Gastrocnemius medialis (tissue), 4 donors: ENCODE results near the gene CSNK1G1.

ENCODE experiments used
- POLR2A ChIP-seq, 2 donors: fragments of 450-650 bp; IDR thresholded peaks; one replicate each; pipeline ENCODE4 v1.6.1; 2017; ENCODE audit warnings: antibody characterized with exemption in 2 of 2, mild to moderate bottlenecking in 2 of 2, moderate library complexity in 2 of 2
- TF ChIP-seq, protein P1 (sequence below), 5 experiments: fragments of 450-650 bp in 3 of 5; fragments of 200-600 bp in 2 of 5; sonication (generic) in 2 of 5; IDR thresholded peaks in 4 of 5; conservative IDR thresholded peaks in 1 of 5; 1 replicate in 4 of 5; 2 replicates in 1 of 5; pipeline ENCODE4 v1.5.1; 2016 to 2019; ENCODE audit warnings: antibody characterized with exemption in 5 of 5, mild to moderate bottlenecking in 3 of 5, moderate library complexity in 3 of 5

DNA sequence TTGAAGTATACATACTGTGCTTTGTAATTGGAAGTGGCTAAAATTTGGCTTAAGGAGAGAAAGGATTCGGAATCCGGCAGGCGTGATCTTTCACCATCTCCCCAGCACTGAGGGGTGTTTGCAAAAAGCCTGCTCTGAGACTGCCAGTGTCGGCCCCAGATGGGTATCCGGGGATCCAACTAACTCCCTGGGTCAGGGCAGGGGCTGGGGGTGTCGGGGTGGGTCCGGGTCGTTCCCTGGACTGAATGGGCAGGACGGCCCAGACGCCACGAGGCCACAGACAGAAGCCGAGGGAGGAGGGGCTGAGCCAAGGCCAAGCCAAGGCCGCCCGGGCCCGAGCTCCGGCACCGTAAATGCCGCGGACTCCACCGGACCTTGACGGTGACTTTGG, 193.5 kb downstream of the CSNK1G1 start:
- no peak for TF ChIP-seq POLR2A (IDR thresholded peaks at IDR 0.05)
- TF ChIP-seq, protein P1, sequence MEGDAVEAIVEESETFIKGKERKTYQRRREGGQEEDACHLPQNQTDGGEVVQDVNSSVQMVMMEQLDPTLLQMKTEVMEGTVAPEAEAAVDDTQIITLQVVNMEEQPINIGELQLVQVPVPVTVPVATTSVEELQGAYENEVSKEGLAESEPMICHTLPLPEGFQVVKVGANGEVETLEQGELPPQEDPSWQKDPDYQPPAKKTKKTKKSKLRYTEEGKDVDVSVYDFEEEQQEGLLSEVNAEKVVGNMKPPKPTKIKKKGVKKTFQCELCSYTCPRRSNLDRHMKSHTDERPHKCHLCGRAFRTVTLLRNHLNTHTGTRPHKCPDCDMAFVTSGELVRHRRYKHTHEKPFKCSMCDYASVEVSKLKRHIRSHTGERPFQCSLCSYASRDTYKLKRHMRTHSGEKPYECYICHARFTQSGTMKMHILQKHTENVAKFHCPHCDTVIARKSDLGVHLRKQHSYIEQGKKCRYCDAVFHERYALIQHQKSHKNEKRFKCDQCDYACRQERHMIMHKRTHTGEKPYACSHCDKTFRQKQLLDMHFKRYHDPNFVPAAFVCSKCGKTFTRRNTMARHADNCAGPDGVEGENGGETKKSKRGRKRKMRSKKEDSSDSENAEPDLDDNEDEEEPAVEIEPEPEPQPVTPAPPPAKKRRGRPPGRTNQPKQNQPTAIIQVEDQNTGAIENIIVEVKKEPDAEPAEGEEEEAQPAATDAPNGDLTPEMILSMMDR (IDR thresholded peaks at IDR 0.05 in 4 of 5, conservative IDR thresholded peaks at IDR 0.05 in 1 of 5), result no peak
